SK-N-SH (cell line): Measurements from ENCODE around the gene AHNAK2. TPM values are rescaled to one million over a fixed set of nuclear protein-coding genes. Genes with fewer than 3 reads are reported as not detected.

Experiments used
- CTCF ChIP-seq: fragments of 200-600 bp; sonication (generic); IDR thresholded peaks from 2 replicates; pipeline ENCODE4 v1.6.1; 2017; ENCODE audit warnings: antibody characterized with exemption, mild to moderate bottlenecking, moderate library complexity
- ELF1 ChIP-seq: IDR thresholded peaks from 2 replicates; pipeline ENCODE4 v1.4.0; 2012
- EP300 ChIP-seq, 2 experiments: IDR thresholded peaks; 2 replicates each; pipeline versions ENCODE4 v1.4.0 to v1.6.1; 2012; ENCODE audit warnings: borderline replicate concordance in 1 of 2, low read depth in 1 of 2, low read length in 1 of 2
- JUND ChIP-seq: IDR thresholded peaks from 2 replicates; pipeline ENCODE4 v1.4.0; 2012
- MEF2A ChIP-seq: IDR thresholded peaks from 2 replicates; pipeline ENCODE4 v1.4.0; 2012; ENCODE audit warnings: low read depth, borderline replicate concordance
- MXI1 ChIP-seq: IDR thresholded peaks from 2 replicates; pipeline ENCODE4 v1.6.1; 2012; ENCODE audit warnings: mild to moderate bottlenecking, low read depth, low read length, improper control_type of control experiment
- NRF1 ChIP-seq: IDR thresholded peaks from 2 replicates; pipeline ENCODE4 v1.6.1; 2012; ENCODE audit warnings: low read depth, mild to moderate bottlenecking, low read length
- POLR2AphosphoS5 ChIP-seq: IDR thresholded peaks from 2 replicates; pipeline ENCODE4 v1.6.1; 2012; ENCODE audit warnings: low read depth, low read length
- RAD21 ChIP-seq: IDR thresholded peaks from 2 replicates; pipeline ENCODE4 v1.6.1; 2012; ENCODE audit warnings: mild to moderate bottlenecking, low read length
- REST ChIP-seq: IDR thresholded peaks from 2 replicates; pipeline ENCODE4 v1.6.1; 2012; ENCODE audit warnings: mild to moderate bottlenecking, low read depth, low read length, moderate library complexity
- RFX5 ChIP-seq: IDR thresholded peaks from 2 replicates; pipeline ENCODE4 v1.6.1; 2012; ENCODE audit warnings: mild to moderate bottlenecking, improper control_type of control experiment, low read length
- RXRA ChIP-seq: IDR thresholded peaks from 2 replicates; pipeline ENCODE4 v1.4.0; 2012; ENCODE audit warnings: low read depth, mild to moderate bottlenecking, borderline replicate concordance
- TAF1 ChIP-seq: IDR thresholded peaks from 2 replicates; pipeline ENCODE4 v1.6.1; 2012; ENCODE audit warnings: low read depth, mild to moderate bottlenecking, low read length, moderate library complexity, borderline replicate concordance
- TEAD4 ChIP-seq: IDR thresholded peaks from 2 replicates; pipeline ENCODE4 v1.4.0; 2012; ENCODE audit warnings: mild to moderate bottlenecking, borderline replicate concordance; ENCODE audit not compliant: insufficient read depth
- YY1 ChIP-seq: IDR thresholded peaks from 2 replicates; pipeline ENCODE4 v1.4.0; 2012; ENCODE audit warnings: low read depth, mild to moderate bottlenecking
- polyA plus RNA-seq, 3 experiments: library from polyadenylated mRNA; depleted of rRNA; stranded (reverse); fragments of >200 nt; gene quantifications; 2 replicates each; pipeline ENCODE4 v1.2.3, GENCODE V29; 2012

AHNAK2 gene
- polyA plus RNA-seq, 1 of the 3 experiments (the other 2 are of a cell fraction), result 33.5 TPM

GRCh38 chr14:105020815-105021655 lies 42.9 kb upstream of the AHNAK2 start, which contains the start of gene CDCA4 (continued):
- TF ChIP-seq EP300 (IDR thresholded peaks at IDR 0.05; ENCODE audit: borderline replicate concordance in 1 of 2, low read depth in 1 of 2, low read length in 1 of 2), result 0 out of 4 replicates have a peak, but pooled peaks of 1 of the 2 experiments have one; percentile 7
- TF ChIP-seq REST, result peak; percentile 29; the same call in 1 of the 2 replicates
- TF ChIP-seq TAF1, result peak; percentile 77
- TF ChIP-seq ELF1, result no peak
- TF ChIP-seq MEF2A, result no peak
- peak; percentile 79 for TF ChIP-seq NRF1
- peak; percentile 95 for TF ChIP-seq MXI1
- TF ChIP-seq POLR2AphosphoS5, result peak; percentile 76; the same call in 1 of the 2 replicates
- TF ChIP-seq CTCF, result no peak
- peak; percentile 47; the same call in 1 of the 2 replicates for TF ChIP-seq RFX5
- no peak for TF ChIP-seq RXRA
- TF ChIP-seq RAD21, result no peak
- no peak for TF ChIP-seq YY1
- TF ChIP-seq JUND, result no peak
- no peak for TF ChIP-seq TEAD4
